WTC11 (cell line): Measurements from ENCODE around the gene NPSR1. TPM values are rescaled to one million over a fixed set of nuclear protein-coding genes. Genes with fewer than 3 reads are reported as not detected.

Experiments used
- ATAC-seq: fragments of 200-7000 bp; cut with Tn5 transposase; 2 replicates; pipeline ENCODE4 v1.10.0; 2021; ENCODE audit warnings: mild to moderate bottlenecking, moderate library complexity
- CTCF ChIA-PET: fragments of 300-600 bp; sonication (Branson Sonifier 250); formaldehyde crosslinking; loops from one replicate; lab custom pipeline; 2021; ENCODE audit warnings: antibody characterized with exemption; lab: Charles Lee
- POLR2A ChIA-PET: fragments of 350-600 bp; sonication (Branson Sonifier 250); formaldehyde crosslinking; loops from one replicate; lab custom pipeline; 2021; ENCODE audit warnings: antibody characterized with exemption; lab: Charles Lee
- DNase-seq: peaks from one replicate; pipeline ENCODE4 v3.0.0; 2021; ENCODE audit warnings: low spot score
- H3K27ac Mint-ChIP-seq: 2 replicates; pipeline ENCODE4 v1.8.0; 2021; ENCODE audit warnings: mixed read lengths
- H3K27me3 Mint-ChIP-seq: 2 replicates; pipeline ENCODE4 v1.8.0; 2021; ENCODE audit warnings: low read depth, mild to moderate bottlenecking, moderate library complexity, mixed read lengths
- H3K36me3 Mint-ChIP-seq: 2 replicates; pipeline ENCODE4 v1.8.0; 2021; ENCODE audit warnings: mixed read lengths
- H3K4me1 Mint-ChIP-seq: 2 replicates; pipeline ENCODE4 v1.8.0; 2022; ENCODE audit warnings: mixed read lengths
- H3K4me3 Mint-ChIP-seq: 2 replicates; pipeline ENCODE4 v1.8.0; 2021; ENCODE audit warnings: mild to moderate bottlenecking, moderate library complexity, mixed read lengths
- H3K9me3 Mint-ChIP-seq: 2 replicates; pipeline ENCODE4 v1.8.0; 2021; ENCODE audit warnings: mixed read lengths
- AFF4 ChIP-seq: sonication (generic); formaldehyde crosslinking; IDR thresholded peaks from 2 replicates; pipeline ENCODE4 v1.8.1; 2023; ENCODE audit warnings: mild to moderate bottlenecking, missing genetic modification reagents, borderline replicate concordance
- ATF1 ChIP-seq: sonication (generic); formaldehyde crosslinking; IDR thresholded peaks from 2 replicates; pipeline ENCODE4 v1.8.1; 2023; ENCODE audit warnings: mild to moderate bottlenecking, moderate library complexity, missing genetic modification reagents
- GRHL2 ChIP-seq: fragments of 250-450 bp; sonication (Bioruptor Pico); IDR thresholded peaks from 2 replicates; pipeline ENCODE4 v1.8.0; 2022; ENCODE audit warnings: mild to moderate bottlenecking, moderate library complexity; ENCODE audit not compliant: insufficient replicate concordance, severe bottlenecking
- MAX ChIP-seq: sonication (generic); formaldehyde crosslinking; IDR thresholded peaks from 2 replicates; pipeline ENCODE4 v1.8.0; 2022; ENCODE audit warnings: mild to moderate bottlenecking, missing genetic modification reagents
- MYBL2 ChIP-seq: sonication (generic); formaldehyde crosslinking; IDR thresholded peaks from 2 replicates; pipeline ENCODE4 v1.8.1; 2023; ENCODE audit warnings: mild to moderate bottlenecking, moderate library complexity, missing genetic modification reagents
- PRRX2 ChIP-seq: fragments of 250-450 bp; sonication (Bioruptor Pico); IDR thresholded peaks from 2 replicates; pipeline ENCODE4 v1.8.0; 2021; ENCODE audit warnings: mild to moderate bottlenecking
- SOX15 ChIP-seq: fragments of 250-450 bp; sonication (Bioruptor Pico); IDR thresholded peaks from 2 replicates; pipeline ENCODE4 v1.9.0; 2021; ENCODE audit warnings: mild to moderate bottlenecking
- SP1 ChIP-seq: sonication (generic); formaldehyde crosslinking; conservative IDR thresholded peaks from 2 replicates; pipeline ENCODE4 v1.8.1; 2022; ENCODE audit warnings: missing genetic modification reagents
- TP53 ChIP-seq: sonication (generic); formaldehyde crosslinking; IDR thresholded peaks from 2 replicates; pipeline ENCODE4 v1.8.1; 2023; ENCODE audit warnings: mild to moderate bottlenecking, missing genetic modification reagents
- USF2 ChIP-seq: sonication (generic); formaldehyde crosslinking; IDR thresholded peaks from 2 replicates; pipeline ENCODE4 v1.8.1; 2023; ENCODE audit warnings: mild to moderate bottlenecking, missing genetic modification reagents, moderate library complexity
- ZNF232 ChIP-seq: sonication (generic); formaldehyde crosslinking; IDR thresholded peaks from 2 replicates; pipeline ENCODE4 v1.8.0; 2022; ENCODE audit warnings: mild to moderate bottlenecking, missing genetic modification reagents
- ZNF317 ChIP-seq: sonication (generic); formaldehyde crosslinking; IDR thresholded peaks from 2 replicates; pipeline ENCODE4 v1.8.1; 2023; ENCODE audit warnings: low read depth, mild to moderate bottlenecking, moderate library complexity, missing genetic modification reagents, borderline replicate concordance
- ZNF396 ChIP-seq: fragments of 250-450 bp; sonication (Bioruptor Pico); IDR thresholded peaks from 2 replicates; pipeline ENCODE4 v1.8.0; 2021; ENCODE audit warnings: mild to moderate bottlenecking, moderate library complexity, borderline replicate concordance
- ZNF416 ChIP-seq: fragments of 250-450 bp; sonication (Bioruptor Pico); IDR thresholded peaks from 2 replicates; pipeline ENCODE4 v1.9.0; 2021; ENCODE audit warnings: mild to moderate bottlenecking, inconsistent platforms
- total RNA-seq: library from RNA; stranded (reverse); gene quantifications from 3 replicates; pipeline ENCODE4 v1.2.3, GENCODE V29; 2021
- TF ChIP-seq, protein P1 (sequence below): sonication (generic); formaldehyde crosslinking; IDR thresholded peaks from 2 replicates; pipeline ENCODE4 v1.8.1; 2022; ENCODE audit warnings: mild to moderate bottlenecking, moderate library complexity, missing genetic modification reagents
- TF ChIP-seq, protein P2 (sequence below): sonication (generic); formaldehyde crosslinking; IDR thresholded peaks from 2 replicates; pipeline ENCODE4 v1.8.1; 2023; ENCODE audit warnings: mild to moderate bottlenecking, missing genetic modification reagents, moderate library complexity
- TF ChIP-seq, protein P3 (sequence below): sonication (generic); formaldehyde crosslinking; IDR thresholded peaks from 2 replicates; pipeline ENCODE4 v1.8.0; 2022; ENCODE audit warnings: mild to moderate bottlenecking, missing genetic modification reagents
- TF ChIP-seq, protein P4 (sequence below): sonication (generic); formaldehyde crosslinking; IDR thresholded peaks from 2 replicates; pipeline ENCODE4 v1.8.0; 2023; ENCODE audit warnings: mild to moderate bottlenecking, missing genetic modification reagents
- TF ChIP-seq, protein P5 (sequence below): sonication (generic); formaldehyde crosslinking; IDR thresholded peaks from 2 replicates; pipeline ENCODE4 v1.8.0; 2022; ENCODE audit warnings: mild to moderate bottlenecking, missing genetic modification reagents
- TF ChIP-seq, protein P6 (sequence below): sonication (generic); formaldehyde crosslinking; IDR thresholded peaks from 2 replicates; pipeline ENCODE4 v1.8.1; 2022; ENCODE audit warnings: missing genetic modification reagents, borderline replicate concordance

NPSR1 gene
- total RNA-seq, 1 experiment from 2014 or later: not detected

DNA sequence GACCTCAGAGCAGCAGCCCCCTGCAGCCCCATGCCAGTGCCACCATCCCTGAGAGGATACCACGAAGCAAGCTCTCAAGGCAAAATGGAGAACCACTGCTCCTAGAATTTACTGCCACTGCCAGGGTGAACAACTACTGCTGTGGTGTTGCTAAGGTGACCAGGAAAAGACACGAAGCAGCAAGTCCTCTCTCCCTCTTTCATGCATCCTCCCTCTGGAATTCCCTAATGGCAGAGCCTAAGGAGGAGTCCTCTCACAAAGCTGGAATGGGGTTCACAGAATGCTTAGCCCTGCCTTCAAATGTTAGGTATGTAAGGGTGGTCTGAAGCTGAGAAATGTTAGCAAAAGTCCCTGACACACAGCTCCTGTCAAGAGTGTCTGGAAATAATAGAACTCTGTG lies 35.8 kb upstream of the NPSR1 start:
- ChIA-PET CTCF (interaction anchor here (1.1 kb wide), 1 partner anchor 301 kb away, joined by 3 read pairs; no protein-coding TSS in a partner anchor), POLR2A (no interaction called here)
- Mint-ChIP-seq H3K4me3 (no peak overlapping the region), H3K9me3 (peaks cover 3% of the 10 kb centered on the region; the same call in 1 of the 2 replicates), H3K4me1 (no peaks in the 10 kb centered on the region), H3K27ac (no peak overlapping the region), H3K36me3 (no peaks in the 10 kb centered on the region), H3K27me3 (no peaks in the 10 kb centered on the region; the same call in 1 of the 2 replicates)
- ATAC-seq (peak; percentile 47), DNase-seq (no peak)
- TF ChIP-seq USF2 (CRISPR knock-in tag) (no peak), GRHL2 (CRISPR knock-in tag) (no peak), TP53 (CRISPR knock-in tag) (no peak), MAX (CRISPR knock-in tag) (no peak), ZNF416 (CRISPR knock-in tag) (no peak), SP1 (CRISPR knock-in tag) (no peak), SOX15 (no peak), ZNF396 (CRISPR knock-in tag) (no peak), MYBL2 (no peak), ZNF232 (CRISPR knock-in tag) (no peak), PRRX2 (CRISPR knock-in tag) (no peak), AFF4 (CRISPR knock-in tag) (no peak)
- TF ChIP-seq, protein P1, sequence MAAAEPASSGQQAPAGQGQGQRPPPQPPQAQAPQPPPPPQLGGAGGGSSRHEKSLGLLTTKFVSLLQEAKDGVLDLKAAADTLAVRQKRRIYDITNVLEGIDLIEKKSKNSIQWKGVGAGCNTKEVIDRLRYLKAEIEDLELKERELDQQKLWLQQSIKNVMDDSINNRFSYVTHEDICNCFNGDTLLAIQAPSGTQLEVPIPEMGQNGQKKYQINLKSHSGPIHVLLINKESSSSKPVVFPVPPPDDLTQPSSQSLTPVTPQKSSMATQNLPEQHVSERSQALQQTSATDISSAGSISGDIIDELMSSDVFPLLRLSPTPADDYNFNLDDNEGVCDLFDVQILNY (CRISPR knock-in tag): no peak
- TF ChIP-seq, protein P2, sequence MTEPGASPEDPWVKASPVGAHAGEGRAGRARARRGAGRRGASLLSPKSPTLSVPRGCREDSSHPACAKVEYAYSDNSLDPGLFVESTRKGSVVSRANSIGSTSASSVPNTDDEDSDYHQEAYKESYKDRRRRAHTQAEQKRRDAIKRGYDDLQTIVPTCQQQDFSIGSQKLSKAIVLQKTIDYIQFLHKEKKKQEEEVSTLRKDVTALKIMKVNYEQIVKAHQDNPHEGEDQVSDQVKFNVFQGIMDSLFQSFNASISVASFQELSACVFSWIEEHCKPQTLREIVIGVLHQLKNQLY (CRISPR knock-in tag): no peak
- TF ChIP-seq, protein P3, sequence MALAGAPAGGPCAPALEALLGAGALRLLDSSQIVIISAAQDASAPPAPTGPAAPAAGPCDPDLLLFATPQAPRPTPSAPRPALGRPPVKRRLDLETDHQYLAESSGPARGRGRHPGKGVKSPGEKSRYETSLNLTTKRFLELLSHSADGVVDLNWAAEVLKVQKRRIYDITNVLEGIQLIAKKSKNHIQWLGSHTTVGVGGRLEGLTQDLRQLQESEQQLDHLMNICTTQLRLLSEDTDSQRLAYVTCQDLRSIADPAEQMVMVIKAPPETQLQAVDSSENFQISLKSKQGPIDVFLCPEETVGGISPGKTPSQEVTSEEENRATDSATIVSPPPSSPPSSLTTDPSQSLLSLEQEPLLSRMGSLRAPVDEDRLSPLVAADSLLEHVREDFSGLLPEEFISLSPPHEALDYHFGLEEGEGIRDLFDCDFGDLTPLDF (CRISPR knock-in tag): no peak
- TF ChIP-seq, all 79 proteins: peak for 0

DNA sequence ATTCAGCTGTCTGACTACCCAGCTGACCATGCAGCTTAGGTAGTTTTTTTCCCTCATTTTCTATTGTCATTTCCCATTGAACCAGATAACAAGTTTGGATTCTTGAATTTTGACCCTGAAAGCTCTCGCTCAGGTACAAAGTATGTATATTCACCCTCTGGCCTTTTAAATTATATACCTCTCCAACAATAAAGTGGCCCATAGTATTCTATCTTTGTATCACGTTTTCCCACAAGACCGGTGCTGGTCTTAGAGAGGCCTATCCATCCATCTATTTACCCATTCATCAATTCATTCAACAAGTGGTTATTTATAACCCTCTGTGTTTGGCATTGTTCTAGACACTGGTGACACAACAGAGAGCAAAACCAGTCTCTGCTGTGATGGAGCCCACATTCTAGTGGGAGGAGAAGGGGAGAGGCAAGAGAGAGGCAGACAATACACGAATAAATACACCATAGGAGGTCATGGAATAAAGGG lies 35.2 kb upstream of the NPSR1 start:
- POLR2A ChIA-PET: no interaction called here
- Mint-ChIP-seq H3K9me3 (peaks cover 3% of the 10 kb centered on the region; the same call in 1 of the 2 replicates), H3K27me3 (no peaks in the 10 kb centered on the region)
- TF ChIP-seq ZNF317 (CRISPR knock-in tag) (no peak), ATF1 (no peak), SOX15 (no peak)
- TF ChIP-seq, protein P4, sequence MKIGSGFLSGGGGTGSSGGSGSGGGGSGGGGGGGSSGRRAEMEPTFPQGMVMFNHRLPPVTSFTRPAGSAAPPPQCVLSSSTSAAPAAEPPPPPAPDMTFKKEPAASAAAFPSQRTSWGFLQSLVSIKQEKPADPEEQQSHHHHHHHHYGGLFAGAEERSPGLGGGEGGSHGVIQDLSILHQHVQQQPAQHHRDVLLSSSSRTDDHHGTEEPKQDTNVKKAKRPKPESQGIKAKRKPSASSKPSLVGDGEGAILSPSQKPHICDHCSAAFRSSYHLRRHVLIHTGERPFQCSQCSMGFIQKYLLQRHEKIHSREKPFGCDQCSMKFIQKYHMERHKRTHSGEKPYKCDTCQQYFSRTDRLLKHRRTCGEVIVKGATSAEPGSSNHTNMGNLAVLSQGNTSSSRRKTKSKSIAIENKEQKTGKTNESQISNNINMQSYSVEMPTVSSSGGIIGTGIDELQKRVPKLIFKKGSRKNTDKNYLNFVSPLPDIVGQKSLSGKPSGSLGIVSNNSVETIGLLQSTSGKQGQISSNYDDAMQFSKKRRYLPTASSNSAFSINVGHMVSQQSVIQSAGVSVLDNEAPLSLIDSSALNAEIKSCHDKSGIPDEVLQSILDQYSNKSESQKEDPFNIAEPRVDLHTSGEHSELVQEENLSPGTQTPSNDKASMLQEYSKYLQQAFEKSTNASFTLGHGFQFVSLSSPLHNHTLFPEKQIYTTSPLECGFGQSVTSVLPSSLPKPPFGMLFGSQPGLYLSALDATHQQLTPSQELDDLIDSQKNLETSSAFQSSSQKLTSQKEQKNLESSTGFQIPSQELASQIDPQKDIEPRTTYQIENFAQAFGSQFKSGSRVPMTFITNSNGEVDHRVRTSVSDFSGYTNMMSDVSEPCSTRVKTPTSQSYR (CRISPR knock-in tag): no peak
- TF ChIP-seq, protein P5, sequence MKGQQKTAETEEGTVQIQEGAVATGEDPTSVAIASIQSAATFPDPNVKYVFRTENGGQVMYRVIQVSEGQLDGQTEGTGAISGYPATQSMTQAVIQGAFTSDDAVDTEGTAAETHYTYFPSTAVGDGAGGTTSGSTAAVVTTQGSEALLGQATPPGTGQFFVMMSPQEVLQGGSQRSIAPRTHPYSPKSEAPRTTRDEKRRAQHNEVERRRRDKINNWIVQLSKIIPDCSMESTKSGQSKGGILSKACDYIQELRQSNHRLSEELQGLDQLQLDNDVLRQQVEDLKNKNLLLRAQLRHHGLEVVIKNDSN (CRISPR knock-in tag): no peak
- TF ChIP-seq, protein P6, sequence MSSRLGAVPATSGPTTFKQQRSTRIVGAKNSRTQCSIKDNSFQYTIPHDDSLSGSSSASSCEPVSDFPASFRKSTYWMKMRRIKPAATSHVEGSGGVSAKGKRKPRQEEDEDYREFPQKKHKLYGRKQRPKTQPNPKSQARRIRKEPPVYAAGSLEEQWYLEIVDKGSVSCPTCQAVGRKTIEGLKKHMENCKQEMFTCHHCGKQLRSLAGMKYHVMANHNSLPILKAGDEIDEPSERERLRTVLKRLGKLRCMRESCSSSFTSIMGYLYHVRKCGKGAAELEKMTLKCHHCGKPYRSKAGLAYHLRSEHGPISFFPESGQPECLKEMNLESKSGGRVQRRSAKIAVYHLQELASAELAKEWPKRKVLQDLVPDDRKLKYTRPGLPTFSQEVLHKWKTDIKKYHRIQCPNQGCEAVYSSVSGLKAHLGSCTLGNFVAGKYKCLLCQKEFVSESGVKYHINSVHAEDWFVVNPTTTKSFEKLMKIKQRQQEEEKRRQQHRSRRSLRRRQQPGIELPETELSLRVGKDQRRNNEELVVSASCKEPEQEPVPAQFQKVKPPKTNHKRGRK: no peak
- TF ChIP-seq, all 79 proteins: peak for 0
- Mint-ChIP-seq H3K4me3 (no peak overlapping the region), H3K4me1 (no peaks in the 10 kb centered on the region), H3K27ac (no peak overlapping the region), H3K36me3 (no peaks in the 10 kb centered on the region)
- ATAC-seq (no peak), DNase-seq (no peak)
- CTCF ChIA-PET: interaction anchor here (1.1 kb wide), 1 partner anchor 302 kb away, joined by 3 read pairs; no protein-coding TSS in a partner anchor
